ENCODE data around the gene TERT.

TERT gene

GRCh38 chr5:1209896-1210776, 84.7 kb downstream of the TERT start:
- DNase-seq (ENCODE audit: extremely low read depth in 1 of 2, low read depth in 1 of 2), result no peak

- DNase-seq (ENCODE audit: extremely low read depth in 1 of 2, low read depth in 1 of 2), result no peak
Observed at GRCh38 chr5:1209489-1209852, 85.4 kb downstream of the TERT start.

GRCh38 chr5:1208743-1209488, 86.0 kb downstream of the TERT start:
- no peak for DNase-seq (ENCODE audit: extremely low read depth in 1 of 2, low read depth in 1 of 2)

DNA sequence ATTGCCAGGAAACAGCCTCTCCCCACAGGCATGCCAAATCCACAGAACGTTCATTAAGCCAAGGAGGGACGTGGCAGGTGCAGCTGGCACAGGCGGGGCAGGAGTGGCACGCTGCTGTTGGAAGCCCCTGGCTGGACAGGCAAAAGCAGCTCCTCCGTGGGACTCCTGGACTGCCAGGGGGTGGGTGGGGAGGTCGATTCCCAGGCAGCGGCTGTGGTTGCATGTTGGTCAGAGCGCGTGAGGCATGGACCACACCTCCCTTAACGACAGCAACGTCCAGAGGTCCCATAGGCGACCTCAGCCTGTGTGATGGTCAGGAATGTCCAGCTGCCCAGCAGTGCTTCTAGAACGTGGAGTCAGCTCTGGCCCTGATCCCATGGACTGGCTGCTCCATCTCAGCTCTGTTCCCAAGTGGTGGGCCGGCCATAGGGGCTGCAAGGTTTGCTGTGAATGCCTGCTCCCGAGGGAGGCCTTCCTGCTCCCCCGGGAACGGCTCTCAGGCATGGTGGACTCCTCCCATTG, 86.6 kb downstream of the TERT start:
- no peak for DNase-seq (ENCODE audit: extremely low read depth in 1 of 2, low read depth in 1 of 2)

GRCh38 chr5:1207555-1207954, 87.3 kb downstream of the TERT start:
- DNase-seq (ENCODE audit: extremely low read depth in 1 of 2, low read depth in 1 of 2), result no peak

GRCh38 chr5:1206521-1207412, 88.1 kb downstream of the TERT start:
- DNase-seq (ENCODE audit: extremely low read depth in 1 of 2, low read depth in 1 of 2), result no peak

DNA sequence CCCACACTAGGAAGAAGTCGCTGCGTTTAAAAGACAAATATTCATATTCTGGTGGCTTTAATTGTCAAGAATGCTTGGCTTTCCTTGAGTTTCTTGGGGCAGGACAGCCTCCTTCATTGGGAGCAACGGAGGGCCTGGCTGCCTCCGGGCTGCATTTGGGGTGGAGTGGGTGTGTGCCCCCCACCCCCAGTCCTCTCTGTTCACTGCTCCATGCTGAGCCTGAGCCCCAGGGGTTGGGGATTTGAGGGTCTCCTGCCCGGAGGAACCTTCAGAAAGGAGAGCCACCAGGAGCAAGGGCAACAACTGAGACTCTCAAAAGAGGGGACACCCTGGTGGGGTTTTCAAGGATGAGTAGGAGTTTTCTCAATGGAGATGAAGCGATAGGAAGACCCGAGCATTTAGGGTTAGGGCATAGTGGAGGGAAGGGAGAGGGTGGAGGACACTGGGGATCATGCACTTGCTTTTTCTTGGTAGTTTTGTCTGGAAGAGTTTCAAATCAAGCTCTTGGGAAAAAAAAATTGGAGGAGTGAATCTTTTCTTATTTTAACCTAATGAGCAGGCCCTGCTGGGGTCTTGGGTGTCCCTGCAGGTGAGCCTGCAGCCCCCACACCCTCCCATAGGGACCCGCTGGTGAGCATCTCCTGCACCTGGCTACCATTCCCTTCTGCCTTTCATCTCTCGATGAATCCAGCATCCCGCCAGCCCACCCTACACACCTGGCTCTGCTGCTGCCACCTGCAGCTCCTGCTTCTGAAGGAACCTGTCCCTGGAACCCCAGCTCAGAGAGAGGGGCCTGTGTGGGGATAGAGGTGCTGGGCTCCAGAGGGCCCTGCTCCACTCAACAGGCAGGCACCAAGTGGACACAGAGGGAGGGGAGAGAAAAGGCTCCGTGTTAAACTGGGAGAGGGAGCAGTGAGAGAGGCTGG, 89.3 kb downstream of the TERT start:
- no peak for DNase-seq (ENCODE audit: extremely low read depth in 1 of 2, low read depth in 1 of 2)

- no peak for DNase-seq (ENCODE audit: extremely low read depth in 1 of 2, low read depth in 1 of 2)
Observed at GRCh38 chr5:1204693-1205242, 90.1 kb downstream of the TERT start.

- no peak for DNase-seq (ENCODE audit: extremely low read depth in 1 of 2, low read depth in 1 of 2)
Observed at GRCh38 chr5:1203968-1204692, 90.7 kb downstream of the TERT start.

DNA sequence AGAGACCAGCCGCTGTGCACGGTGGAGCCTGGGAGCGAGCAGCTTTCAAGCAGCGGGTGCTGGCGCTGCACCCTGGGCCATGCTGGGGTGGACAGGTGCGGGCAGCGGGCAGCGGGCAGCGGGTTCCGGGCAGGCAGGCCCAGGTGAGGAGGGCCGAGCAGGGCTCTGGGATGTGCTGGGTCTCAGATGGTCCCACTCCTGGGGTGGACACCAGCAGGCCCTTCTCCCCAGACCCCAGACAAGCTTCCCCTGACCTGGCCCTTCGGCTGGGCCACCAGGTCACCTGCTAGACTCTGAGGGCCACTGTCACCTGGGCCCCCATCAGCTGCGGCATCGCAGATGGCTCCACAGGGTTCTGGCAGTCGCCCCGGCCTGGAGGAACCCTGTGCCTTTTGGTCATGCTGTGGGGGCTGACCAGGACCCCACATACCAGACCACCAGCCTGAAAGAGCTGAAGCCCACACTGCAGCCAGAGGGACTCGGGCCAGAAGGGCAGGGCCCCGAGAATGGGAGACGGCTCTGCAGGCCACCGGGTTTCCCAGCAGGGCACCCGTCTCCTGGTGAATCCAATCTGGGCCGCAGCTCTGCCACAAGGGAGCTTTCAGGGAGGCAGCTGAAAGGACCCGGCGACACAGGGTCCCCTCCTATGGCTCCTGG, 91.4 kb downstream of the TERT start:
- no peak for DNase-seq (ENCODE audit: extremely low read depth in 1 of 2, low read depth in 1 of 2)
